ENCODE data around the gene TTC28.

The TTC28 gene

GRCh38 chr22:28344918-28345703 lies 334.5 kb downstream of the TTC28 start:
- no peak for DNase-seq

DNA sequence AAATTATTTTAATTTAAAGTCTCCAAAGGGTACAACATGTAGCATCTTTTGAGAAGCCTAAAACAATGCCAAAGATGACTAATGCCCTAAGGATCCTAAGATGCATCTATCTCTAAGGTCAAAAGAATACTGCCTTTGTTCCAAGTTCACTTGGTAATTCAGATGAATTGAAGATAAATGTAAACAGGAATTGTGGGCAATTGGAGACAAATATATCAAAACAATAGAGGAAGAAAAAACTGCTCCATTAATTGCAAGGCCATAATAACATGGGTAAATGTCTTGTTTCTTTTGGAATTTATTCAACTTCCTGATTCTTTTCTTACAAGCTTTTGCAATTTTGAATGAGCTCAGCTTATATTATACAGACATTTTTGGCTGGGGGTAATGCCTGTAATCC lies 338.6 kb downstream of the TTC28 start:
- no peak for DNase-seq

DNA sequence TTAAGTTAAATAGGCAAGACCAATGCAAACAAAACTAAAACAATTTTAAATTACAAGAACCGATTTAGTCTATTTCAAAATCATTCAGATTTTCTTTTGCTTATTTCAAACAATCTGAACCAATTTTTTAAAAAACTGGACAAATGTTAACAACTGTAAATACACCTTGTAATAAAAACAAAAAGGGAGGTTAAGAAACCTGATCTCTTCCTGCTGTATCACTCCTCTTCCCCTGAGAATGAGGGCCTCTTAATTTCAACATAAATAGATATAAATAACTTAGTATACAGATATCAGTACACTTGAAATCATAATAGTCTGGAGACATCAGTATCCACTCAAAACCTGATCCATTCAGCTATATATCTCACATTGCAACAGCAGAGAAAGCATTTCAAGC lies 346.6 kb downstream of the TTC28 start:
- peak; percentile 40 for DNase-seq

GRCh38 chr22:28332410-28332809 lies 347.2 kb downstream of the TTC28 start:
- peak; percentile 44 for DNase-seq

DNA sequence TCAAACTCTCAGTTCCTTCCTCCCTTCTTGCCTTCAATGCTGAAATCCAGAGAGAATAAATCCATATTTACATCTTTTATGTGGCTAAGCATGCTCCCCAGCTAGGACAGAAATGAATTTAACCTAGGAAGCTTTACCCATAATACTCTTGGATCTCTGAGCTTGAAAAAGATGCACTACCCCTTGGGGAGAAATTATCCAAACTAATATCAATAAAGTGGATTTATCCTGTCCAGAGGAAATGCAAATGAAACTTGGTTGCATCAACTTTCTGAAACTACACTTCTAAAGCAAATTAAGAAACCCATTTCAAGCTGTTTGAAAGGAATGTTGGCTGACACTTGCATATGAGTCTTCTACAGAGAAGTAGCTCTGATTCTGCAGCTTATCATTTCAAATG lies 347.9 kb downstream of the TTC28 start:
- DNase-seq, result no peak

GRCh38 chr22:28329186-28330073 lies 350.2 kb downstream of the TTC28 start:
- DNase-seq, result no peak

- DNase-seq, result no peak
Observed at GRCh38 chr22:28328756-28329155, 350.9 kb downstream of the TTC28 start.

GRCh38 chr22:28316014-28316413 lies 363.6 kb downstream of the TTC28 start:
- no peak for DNase-seq

DNA sequence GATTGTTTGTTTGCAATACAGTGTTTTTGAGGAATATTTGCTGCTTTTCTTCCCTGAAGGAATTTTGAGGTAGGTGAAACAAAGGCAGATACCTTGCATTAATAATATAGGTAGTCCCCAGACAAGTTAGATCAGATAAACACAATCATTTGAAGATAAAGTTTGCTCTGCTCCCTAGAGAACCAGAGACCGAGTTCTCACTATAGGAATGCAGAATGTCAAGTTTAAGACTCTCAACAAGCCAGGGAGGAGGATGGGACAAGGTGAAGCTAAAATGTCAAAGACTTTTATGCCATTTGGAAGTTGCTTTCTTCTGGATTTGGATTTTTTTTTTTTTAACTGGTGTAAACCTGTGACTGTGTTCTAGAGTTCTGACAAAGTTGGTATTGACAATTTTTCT lies 364.7 kb downstream of the TTC28 start:
- DNase-seq, result no peak

- no peak for DNase-seq
Observed at GRCh38 chr22:28310299-28310698, 369.3 kb downstream of the TTC28 start.

DNA sequence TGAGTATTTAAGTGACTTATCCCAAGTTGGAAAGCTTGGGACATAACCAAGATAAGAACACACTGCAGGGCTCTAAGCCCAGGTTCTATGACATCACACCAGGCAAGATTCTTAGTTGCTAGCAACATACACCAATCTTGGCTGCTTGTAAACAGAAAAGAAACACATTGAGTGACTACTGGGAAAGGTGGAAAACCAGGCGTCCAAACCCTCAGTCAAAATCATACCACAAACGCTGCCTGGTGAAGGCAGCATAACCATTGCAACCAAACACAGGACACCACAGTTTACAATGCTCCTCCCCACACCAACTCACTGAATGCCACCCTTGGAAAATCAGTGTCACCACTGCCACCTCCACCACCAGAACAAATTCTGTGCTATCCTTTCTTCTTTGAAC lies 379.9 kb downstream of the TTC28 start:
- no peak for DNase-seq

DNA sequence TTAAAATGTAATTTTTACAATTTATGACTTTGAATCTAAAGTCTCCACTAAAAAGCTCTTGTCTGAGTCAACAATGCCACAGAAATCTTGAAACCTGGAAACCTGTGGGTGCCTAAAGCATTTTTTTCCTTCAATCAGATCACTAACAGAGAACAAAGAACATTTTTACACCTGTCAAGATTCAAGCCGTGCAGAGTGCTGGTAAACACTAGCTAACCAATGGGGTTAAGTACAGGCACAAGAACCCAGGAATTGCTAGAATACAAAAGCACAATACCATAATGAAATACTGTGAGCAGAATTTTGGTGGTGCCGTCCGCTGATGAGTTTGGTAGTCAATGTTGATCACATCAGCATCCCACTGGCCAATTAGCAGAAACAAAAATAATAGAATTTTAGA lies 380.3 kb downstream of the TTC28 start:
- peak; percentile 77 for DNase-seq

DNA sequence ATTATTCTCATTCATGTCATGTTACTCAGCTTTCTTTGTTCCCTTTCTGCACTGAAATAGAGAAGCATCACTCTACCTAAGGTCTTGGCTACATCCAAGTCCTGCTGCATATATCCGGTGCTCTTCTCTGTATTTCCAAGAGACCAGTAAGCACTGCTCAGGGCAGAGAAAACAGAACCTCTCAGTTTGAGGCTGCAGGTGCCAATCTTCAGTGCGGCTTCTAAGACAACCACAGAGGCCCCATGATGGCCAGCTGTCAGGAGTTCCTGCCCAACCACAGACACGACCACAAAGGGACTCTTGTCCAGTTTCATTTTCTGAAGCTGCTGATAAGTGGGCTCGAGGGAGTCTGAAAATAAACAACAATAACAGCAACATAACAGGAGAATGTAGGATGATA lies 382.1 kb downstream of the TTC28 start:
- peak; percentile 52 for DNase-seq

DNA sequence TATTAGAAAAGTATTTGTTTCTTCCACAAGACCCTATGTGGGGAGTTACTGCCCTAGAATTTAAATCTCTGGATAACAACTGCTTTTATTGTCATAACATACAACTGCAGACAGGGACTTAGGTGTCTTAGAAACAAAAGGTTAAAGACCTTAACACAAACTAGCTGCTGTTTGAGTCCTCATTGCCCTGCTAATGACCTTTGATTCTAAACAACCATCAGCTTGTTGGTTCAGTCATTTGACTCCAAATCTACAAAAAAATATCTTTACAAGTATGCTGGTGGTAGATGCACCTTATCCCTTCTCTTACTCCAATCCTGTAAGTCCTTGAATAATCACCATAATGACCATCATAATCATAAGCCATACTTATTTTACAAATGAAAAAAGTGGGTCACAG lies 383.2 kb downstream of the TTC28 start:
- DNase-seq, result no peak

DNA sequence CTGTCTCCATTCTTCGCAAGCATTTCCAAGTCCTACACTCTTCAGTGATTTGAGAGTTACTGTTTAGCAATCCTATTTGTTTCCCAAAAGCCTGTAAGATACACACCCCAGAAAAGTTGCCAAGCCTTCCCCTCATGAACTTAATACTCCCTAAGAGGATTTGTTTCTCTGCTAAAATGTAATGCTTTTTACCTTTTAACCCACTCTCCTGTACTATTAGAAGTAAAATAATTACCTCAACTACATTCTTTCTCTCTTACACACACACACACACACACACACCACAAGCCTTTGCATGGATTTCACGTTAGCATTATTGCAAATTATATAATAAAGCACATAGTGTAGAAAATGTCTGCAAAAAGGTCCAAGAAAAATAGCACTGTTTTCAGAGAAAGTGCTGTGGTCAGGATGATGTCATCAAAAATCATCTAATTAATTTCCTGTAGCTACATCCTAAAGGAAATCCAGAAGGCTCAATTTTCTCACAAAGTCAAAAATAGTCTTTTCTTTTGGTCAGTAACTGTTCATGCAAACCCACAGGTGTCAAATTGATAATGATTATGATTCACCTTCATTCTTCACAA lies 396.5 kb downstream of the TTC28 start:
- no peak for DNase-seq

GRCh38 chr22:28282405-28283067 lies 397.1 kb downstream of the TTC28 start:
- no peak for DNase-seq

DNA sequence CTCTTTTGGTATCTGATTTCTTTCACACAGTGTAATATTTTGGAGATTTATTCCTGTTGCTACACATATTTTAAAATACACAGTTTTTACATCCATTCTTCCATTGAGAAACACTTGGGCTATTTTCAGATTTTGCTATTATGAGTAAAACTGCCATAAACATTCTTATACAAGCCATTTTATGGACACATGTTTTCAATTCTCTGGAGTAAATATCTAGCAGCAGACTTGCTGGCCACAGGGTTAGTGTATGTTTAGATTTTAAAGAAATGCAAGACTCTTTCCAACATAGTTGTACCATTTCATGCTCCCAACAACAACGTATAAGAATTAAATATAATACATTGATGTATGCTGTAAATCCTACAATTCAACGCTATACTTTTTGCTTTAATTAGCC lies 399.8 kb downstream of the TTC28 start:
- no peak for DNase-seq

- no peak for DNase-seq
Observed at GRCh38 chr22:28269277-28269676, 410.4 kb downstream of the TTC28 start.

- DNase-seq, result no peak
Observed at GRCh38 chr22:28268850-28269249, 410.8 kb downstream of the TTC28 start.

DNA sequence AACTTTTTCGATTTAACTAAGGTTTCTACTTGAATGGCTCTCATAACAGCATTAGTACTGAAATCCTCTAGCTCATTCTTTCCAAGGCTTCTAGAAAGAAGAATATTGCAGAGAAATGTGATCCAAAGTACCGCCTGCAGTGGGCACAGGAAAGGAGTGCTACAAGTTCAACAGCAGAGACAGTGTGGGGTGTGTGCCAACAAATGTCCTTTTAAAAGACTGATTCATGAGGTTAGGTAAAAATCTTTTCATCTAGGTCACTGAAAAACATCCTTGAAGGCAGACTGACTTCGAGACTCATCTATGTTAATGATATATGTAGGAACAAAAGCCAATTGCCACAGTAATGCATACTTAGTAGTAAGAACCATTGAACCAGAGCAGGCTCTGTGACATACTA lies 411.5 kb downstream of the TTC28 start:
- no peak for DNase-seq

DNA sequence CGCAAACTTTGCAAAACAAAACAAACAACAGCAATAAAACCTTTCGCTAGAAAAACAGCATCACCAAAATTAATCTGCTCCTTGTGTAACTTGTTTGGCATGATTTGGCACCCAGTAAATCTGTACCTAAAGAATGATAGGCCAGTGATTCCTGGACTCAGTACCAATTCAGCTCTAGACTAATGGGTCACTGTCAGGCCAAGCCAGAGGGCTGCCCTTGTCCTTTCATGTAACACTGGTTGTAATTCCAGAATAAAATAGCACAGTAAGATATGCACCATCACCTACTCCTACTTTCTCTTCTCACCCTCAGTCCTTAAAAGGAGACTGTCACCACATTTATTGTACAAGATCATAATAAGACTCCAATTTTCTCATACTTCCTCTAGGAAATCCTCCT lies 419.0 kb downstream of the TTC28 start:
- DNase-seq, result no peak

DNA sequence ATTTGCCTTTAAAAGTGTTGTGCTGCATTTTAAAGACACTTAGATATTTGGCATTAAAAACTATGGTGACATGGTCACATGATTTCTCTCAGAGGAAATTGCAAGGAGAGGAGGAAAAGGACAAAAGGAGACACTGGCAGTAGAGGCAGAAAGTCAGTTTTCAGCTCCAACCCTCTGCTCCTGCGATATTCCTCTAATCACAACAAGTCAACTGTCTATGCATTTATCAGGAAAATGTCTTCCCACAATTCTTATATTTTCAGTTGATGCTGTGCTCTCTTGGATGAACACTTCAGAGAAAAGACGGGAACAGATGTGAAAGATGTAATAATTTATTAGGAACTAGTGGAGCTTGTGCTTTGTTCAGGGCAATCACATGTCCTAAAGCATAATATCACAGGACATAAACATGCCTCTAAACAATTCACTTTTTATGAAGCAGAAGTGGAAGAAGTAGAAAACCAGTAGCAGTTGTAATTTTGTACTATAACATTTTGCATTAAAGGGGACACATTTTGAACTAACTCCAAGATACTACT lies 419.8 kb downstream of the TTC28 start:
- no peak for DNase-seq

DNA sequence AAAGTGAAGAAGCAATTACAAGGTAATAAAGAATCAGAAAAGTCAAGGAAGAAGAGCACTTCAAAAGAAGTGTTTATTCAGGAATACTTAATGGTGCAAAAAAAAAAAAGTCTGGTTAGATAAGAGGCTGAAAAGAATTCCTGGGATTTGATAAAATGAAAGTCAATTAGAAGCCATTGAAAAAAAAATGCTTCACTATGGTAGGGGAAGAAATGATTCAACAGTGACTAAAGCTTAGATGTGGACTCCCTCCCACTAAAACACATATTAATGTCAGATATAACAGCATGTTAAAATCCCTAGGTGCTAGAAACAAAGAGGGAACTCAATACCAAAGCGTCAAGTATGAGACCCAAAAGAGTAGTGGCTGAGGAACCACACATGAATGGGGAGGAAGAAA lies 425.2 kb downstream of the TTC28 start:
- no peak for DNase-seq

All from DMS79 treated with DMSO at 0.1 percent for 48 hours (cell line).